ENCODE data around the gene SH3BP4.

Gene SH3BP4

GRCh38 chr2:234968631-234969305, 17.0 kb downstream of the SH3BP4 start:
- no peak for DNase-seq

GRCh38 chr2:234969306-234970098, 17.7 kb downstream of the SH3BP4 start:
- no peak for DNase-seq

GRCh38 chr2:234970099-234970440, 18.3 kb downstream of the SH3BP4 start:
- DNase-seq = no peak

DNA sequence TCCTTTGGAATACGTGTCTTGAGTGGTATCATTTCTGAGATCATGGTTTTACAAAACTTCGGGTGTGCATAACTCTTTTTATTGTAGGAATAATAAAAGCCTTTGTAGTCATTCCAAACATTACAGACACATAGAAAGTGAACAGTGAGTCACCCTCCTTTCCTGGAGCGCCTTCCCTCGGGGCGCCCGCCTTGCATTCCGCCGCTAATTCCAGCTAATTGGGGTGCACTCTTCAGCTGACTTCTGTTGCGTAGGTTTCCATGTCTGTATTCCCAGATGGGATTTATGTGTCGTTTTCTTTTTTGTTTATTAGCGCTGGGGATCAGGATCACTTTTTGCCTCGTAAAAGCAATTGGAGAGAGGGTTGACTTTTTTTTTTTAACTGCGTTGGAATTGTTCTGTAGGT, 18.7 kb downstream of the SH3BP4 start:
- no peak for DNase-seq

DNA sequence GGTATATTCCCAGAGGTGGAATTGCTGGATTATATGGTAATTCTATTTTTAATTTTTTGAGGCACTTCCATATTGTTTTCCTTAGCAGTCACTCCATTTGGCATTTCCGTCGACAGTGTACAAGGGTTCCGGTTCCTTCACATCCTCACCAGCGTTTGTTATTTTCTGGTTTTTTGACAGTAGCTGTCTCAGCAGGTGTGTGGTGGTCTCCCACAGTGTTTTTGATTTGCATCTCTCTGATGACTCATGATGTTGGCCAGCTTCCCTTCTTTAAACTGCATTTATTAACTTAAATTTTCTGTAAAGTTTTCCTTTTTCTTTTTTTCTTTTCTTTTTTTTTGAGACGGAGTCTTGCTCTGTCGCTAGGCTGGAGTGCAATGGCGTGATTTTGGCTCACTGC, 19.7 kb downstream of the SH3BP4 start:
- no peak for DNase-seq

DNA sequence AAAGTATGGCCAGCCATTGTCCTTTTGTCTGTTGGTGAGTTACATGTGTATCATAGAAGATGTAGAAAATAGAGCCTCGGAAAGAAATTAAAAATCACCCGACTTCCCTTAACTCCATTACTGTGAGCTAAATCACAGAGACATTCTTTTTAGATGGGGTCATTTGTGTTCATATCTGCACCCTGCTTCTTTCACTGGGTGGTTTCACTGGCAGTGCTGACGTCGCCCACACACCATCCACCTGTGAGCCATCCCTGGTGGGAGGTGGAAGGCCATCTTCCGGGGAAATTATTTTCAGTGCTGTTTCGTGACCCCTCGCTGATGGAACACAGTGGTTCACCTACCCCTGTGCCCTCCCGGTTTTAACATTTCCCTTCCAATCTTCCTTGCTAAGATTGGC, 21.2 kb downstream of the SH3BP4 start:
- no peak for DNase-seq

DNA sequence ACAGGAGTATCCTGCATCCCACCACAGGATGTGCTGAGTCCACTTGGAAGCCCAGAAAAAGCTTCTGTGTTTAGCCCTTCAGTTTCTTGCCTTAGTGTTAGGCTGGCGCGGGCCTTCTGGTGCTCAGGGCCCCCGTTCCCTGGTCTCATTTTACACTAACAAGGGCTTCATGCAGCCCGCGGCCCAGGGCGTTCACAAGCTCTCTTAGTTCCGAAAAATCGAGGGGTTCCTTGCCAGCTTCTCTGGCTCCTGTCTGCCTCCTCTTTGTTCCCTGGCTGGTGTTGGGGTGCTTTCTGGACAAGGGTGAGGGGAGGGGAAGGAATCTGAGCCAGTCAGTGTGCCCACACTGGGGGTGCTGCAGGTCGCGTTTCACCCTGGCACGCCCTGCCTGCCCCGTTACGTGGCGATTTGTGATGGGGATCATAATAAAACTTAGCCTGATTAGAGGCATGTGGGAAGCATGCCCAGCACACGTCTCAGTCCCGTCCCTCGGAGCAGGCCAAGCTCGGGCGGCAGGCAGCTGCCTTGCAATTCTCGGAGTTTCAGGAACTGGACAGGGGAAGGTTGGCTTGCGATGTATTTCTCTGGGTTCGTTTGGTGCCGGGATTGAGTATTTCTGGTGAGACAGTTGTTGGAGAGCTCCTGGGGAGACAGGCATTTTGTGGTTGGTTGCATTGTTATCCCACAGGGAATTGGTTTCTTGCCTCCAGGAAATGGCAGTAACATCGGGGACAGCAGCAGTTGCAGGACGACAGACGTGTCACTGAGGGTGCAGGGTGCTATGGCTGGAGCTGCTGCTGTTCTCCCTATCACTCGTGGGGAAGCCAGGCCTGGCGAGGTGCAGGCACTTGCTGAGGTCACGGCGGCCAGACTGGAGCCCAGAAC, 22.9 kb downstream of the SH3BP4 start:
- no peak for DNase-seq

- DNase-seq = no peak
Measured at GRCh38 chr2:234975611-234976010, 23.8 kb downstream of the SH3BP4 start.

- DNase-seq = no peak
Measured at GRCh38 chr2:234976479-234977227, 24.8 kb downstream of the SH3BP4 start.

GRCh38 chr2:234977228-234977679, 25.4 kb downstream of the SH3BP4 start:
- DNase-seq = no peak

DNA sequence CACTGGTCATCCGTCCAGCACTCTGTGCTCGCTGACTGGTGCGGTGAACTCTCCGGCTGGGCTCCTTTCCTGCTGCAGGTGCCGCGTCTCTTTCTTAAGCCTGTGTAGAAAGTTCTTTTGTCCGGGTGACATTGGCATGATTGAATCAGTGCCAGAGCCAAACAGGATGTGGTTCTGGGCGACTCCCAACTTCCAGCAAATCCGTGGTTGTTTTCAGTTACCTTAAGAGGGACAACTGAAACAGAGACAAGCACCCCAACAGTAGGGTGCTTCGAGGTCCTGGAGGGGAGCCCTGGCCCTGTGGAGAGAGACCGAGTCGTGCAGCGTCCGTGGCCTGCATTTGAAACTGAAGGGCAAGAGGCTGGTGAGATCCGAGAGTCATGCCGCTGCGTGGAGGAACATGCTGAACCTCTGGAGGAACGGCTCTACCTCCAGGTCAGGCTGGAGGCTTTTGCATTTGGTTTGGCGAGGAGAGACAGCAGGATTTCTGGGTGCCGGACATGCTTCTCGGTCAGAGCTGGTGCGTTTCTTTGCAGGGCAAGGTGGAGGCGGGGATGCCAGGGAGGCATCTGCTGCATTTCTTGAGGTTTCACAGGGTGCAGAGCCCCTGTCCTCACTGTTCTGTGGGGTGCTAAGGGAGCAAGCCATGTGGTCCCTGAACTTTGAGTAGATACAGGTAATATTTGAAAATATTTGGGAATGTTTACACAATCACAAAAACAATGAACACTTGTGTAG, 26.8 kb downstream of the SH3BP4 start:
- DNase-seq = no peak

DNA sequence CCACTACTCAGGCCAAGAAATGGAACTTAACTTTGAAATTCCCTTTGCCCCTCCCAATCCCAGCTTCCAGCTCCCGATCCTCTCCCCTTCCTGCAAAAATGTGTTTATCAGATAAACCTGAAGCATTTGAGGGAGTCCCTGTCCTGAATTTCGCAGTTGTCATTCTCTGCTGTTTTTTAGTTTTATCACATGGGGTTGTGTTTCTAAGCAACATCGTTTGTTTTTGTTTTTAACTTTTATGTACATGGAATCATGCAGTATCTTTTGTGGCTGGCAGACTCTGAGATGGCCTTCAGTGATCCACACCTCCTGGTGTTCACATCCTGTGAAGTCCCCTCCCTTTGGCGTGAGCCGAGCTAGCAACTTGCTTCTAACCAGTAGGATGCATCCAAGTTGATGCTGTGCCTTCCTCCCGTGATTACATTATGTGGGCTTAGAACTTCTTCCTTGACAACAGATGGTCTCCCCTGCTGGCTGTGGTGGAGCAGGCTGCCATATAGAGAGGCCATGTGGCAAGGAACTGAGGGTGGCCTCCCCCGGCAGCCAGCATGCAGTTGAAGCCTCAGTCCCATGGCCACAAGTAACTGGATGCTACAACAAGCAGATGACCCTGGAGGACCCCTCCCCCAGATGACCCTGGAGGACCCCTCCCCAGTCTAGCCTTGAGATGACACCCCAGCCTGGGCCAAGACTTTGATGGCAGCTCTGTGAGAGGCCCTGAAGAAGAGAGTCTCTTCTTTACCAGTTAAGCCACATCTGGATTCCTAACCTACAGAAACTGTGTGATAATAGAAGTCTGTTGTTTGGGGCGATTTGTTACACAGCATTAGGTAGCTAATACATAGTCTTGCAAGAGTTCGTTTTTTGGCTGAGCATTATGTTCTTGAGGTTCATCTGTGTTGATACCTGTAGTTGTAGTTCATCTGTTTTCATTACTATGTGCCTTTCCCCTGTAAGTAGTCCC, 27.7 kb downstream of the SH3BP4 start:
- DNase-seq = no peak

- no peak for DNase-seq
Measured at GRCh38 chr2:234980451-234981187, 28.8 kb downstream of the SH3BP4 start.

DNA sequence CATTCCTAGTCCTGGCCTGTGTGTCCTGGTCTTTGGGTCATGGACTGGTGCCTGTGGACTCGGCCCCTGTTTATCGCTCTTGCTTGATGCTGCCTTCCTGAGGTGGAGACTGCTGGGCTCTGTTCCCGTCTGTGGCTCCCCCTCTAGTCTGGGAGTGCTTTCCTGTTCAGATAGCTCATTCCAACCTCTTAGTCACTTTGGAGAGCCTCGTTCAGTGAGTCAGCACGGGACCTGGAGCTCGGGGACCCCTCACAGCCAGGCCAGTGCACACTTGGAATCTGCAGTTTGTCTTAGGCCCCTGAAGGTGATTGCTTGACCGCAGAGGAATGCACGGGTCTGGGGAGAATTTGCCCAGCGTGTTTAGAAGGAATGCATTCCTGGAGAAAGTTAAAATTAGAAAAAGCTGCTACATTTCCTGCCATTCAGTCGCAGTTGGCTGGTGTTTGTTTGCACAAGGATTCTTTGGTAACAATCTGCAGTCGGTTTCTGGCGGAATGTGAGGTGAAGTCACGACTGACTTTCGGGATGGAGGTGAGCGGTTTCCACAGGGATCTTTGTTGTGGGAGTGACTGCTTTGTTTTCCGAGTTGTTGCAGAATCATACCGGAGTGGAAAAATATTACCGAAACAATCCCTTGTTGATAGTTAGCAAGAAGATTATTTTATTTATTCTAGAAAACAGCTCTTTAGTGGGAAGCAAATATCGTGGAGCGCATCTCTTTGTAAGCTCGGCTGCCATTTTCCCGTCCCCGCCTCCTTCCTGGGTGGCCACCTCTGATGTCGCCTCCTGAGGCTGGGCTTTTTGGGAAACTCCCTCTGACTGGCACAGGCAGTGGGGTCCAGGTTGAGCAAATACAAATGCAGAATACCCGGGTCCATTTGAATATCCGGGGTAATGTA, 29.6 kb downstream of the SH3BP4 start:
- no peak for DNase-seq

DNA sequence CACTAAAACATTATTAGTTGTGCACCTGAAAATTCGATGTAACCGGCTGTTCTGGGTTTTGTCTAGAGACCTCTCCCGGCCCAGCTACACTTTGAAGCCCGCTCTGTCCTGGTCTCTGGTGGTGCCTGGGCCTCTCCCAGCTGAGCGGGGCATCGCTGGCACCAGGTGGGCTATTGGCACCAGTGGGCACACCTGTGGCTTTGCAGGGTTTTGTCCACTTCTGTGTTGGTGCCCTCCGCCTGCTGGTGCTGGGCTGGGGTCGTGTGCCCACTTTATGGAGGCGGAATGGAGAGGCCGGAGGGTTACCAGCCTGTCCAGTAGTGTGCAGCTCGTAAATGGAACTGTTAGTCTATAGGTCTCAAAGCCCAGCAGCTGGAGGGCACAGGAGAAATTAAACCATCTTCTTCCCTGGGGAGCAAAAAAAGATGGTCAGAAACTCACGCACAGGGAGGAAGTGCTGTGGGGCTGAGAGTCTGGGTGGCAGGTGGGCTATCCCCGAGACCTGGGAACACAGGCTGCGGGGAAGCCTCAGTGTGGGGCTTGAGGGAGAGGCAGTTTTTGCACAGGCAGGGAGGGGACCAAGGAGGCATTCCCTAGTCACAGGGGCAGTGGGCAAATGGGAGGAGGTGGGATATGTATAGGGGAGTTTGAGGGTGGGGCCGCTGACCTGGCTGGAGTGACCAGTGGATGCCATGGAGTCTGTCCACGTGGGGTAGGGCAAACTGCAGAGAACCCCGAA, 30.4 kb downstream of the SH3BP4 start:
- no peak for DNase-seq

DNA sequence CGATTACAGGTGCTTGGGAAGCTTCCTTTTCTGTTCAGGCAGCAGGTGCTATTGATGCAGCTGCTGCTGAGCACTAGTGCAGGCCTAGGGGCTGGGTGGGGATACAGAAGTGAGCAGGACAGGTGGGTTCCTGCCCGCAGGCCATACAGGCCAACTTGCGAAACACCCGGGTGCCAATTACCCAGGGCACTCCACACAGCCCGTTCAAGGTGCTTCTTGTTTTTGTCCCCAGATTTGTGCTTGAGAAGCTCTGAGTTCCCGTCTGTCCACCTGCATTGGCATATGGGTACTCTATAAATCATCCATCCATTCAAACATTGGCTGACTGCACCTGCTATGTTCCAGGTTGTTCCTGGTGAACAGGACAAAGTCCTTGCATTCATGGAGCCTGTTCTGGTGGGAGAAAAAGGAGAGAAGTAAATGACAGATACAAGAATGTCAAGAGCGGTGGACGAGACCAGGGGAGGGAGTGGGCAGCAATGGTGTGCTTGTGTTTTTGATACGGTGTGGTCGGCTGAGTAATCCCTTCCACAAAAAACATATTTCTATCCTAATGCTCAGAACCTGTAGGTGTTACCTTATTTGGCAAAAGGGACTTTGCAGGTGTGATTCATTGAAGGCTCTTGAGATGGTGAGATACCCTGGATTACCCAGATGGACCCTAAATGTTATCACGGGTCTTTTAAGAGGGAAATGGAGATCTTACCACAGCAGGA, 31.4 kb downstream of the SH3BP4 start:
- no peak for DNase-seq

DNA sequence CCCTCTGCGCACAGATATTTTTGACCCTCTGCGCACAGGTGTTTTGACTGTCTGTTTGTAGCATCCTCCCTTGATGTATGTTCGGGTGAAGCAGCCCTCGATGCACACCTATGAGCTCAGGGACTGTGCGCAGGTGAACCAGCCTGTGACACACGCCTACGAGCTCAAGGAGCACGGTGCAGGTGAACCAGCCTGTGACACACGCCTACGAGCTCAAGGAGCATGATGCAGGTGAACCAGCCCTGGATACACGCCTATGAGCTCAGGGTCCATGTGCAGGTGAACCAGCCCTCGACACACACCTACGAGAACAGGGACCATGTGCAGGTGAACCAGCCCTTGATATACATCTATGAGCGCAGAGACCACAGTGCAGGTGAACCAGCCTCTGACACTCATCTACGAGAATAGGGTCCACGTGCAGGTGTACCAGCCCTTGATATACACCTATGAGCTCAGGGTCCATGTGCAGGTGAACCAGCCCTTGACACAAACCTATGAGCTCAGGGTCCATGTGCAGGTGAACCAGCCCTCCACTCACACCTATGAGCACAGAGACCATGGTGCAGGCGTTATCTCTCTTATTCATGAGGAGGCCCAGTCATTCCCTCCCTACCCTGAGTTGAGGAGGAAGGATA, 33.9 kb downstream of the SH3BP4 start:
- no peak for DNase-seq
